ENCODE results near the gene C22orf39. TPM values are rescaled to one million over a fixed set of nuclear protein-coding genes. Genes with fewer than 3 reads are reported as not detected.

The C22orf39 gene
- total RNA-seq, 3 donors from 2014 or later: 46.7 to 111 (median 54.4) TPM

DNA sequence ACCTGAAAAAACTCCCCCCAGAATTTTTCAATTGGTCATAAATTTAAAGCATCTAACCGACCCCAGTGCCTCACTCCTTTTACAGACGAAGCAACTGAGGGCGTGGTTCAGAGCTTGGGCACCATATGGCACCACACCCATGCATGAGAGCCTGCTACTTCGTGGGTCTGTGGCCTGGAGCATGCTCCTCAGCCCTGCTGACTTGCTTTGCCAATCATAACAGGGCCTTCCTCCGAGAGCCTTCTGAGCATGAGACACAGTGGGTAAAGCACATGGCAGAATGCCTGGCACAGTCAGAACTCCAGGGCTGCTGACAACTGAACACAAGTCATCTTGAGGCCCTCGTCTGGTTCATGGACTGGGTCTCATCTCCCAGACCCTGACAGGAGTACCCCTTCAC, 49.3 kb downstream of the C22orf39 start:
- no peak overlapping the region for H3K4me3 ChIP-seq
- no peaks in the 10 kb centered on the region for H3K36me3 ChIP-seq
- DNase-seq (ENCODE audit: low spot score in 2 of 2): no peak
- no peak overlapping the region for H3K27ac ChIP-seq
- no peaks in the 10 kb centered on the region for H3K27me3 ChIP-seq
- intact Hi-C loops (cut with DNase I; ENCODE audit: low total_unique reads): no loop called here
- no peak for TF ChIP-seq POLR2AphosphoS5 (IDR thresholded peaks at IDR 0.05)
- TF ChIP-seq, protein P1, sequence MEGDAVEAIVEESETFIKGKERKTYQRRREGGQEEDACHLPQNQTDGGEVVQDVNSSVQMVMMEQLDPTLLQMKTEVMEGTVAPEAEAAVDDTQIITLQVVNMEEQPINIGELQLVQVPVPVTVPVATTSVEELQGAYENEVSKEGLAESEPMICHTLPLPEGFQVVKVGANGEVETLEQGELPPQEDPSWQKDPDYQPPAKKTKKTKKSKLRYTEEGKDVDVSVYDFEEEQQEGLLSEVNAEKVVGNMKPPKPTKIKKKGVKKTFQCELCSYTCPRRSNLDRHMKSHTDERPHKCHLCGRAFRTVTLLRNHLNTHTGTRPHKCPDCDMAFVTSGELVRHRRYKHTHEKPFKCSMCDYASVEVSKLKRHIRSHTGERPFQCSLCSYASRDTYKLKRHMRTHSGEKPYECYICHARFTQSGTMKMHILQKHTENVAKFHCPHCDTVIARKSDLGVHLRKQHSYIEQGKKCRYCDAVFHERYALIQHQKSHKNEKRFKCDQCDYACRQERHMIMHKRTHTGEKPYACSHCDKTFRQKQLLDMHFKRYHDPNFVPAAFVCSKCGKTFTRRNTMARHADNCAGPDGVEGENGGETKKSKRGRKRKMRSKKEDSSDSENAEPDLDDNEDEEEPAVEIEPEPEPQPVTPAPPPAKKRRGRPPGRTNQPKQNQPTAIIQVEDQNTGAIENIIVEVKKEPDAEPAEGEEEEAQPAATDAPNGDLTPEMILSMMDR (IDR thresholded peaks at IDR 0.05): no peak
- TF ChIP-seq POLR2A (IDR thresholded peaks at IDR 0.05): no peak
- H3K9me3 ChIP-seq: no peaks in the 10 kb centered on the region
- H3K4me1 ChIP-seq: no peaks in the 10 kb centered on the region

DNA sequence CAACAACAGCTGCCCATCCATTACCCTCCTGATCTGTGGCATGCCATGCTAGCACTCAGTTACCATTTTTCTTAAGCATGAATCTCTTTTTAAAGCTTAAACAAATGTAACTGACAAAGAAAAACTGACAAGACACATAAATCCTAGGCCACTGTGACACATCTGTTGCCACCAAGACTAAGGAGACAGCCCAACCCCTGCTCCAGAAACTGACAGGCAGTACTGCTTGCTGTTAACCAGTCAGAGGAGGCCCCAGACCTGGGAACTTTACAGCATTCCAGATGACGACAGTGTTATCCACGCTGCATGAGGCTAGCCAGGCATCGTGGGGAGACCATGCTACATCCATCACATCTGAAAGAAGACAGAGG, 49.8 kb downstream of the C22orf39 start:
- TF ChIP-seq, protein P1 (IDR thresholded peaks at IDR 0.05): no peak
- TF ChIP-seq POLR2A (IDR thresholded peaks at IDR 0.05) (no peak), POLR2AphosphoS5 (IDR thresholded peaks at IDR 0.05) (no peak)

DNA sequence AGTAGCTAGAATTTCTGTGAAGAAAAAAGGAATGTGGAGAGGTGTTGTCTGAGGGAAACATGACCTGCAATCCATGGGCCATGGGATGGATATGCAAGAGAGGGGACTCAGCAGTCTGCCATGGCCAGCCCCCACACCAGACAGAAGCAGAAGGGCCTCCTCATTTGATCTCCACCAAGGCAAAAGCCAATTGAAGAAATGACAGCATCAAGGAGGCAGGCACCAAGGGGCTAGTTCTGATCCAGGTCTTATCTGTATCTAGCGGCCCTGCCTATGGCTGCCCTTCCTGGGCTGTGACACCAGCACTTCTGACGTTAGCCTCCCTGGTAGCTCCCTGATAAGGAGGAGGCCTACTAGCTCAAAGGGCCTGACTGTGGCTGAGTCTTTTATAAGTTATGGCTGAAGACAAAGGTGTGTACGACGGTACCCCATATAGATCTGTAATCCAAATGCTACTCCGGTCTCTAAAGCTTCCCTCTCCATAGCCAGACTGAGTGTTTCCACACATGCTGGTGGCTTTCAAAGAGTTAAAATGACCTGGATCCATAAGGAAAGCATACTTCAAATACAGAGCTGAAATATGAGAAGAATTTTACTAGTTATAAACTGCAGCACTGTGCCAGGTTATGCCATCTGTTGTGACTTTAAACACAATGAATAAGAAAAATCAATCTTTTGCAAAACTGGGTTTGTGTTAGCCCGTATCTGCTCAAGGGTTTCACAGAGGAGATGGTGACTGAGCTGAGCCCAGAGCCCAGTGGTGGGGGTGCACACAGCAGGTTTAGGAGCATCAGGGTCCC, 50.4 kb downstream of the C22orf39 start:
- H3K9me3 ChIP-seq: no peaks in the 10 kb centered on the region
- DNase-seq (ENCODE audit: low spot score in 2 of 2): no peak
- no peak overlapping the region for H3K4me3 ChIP-seq
- H3K27me3 ChIP-seq: no peaks in the 10 kb centered on the region
- no peak overlapping the region for H3K27ac ChIP-seq
- H3K4me1 ChIP-seq: no peaks in the 10 kb centered on the region
- intact Hi-C loops (cut with DNase I; ENCODE audit: low total_unique reads): no loop called here
- no peaks in the 10 kb centered on the region for H3K36me3 ChIP-seq
- TF ChIP-seq, protein P1 (IDR thresholded peaks at IDR 0.05): no peak
- no peak for TF ChIP-seq POLR2AphosphoS5 (IDR thresholded peaks at IDR 0.05)
- TF ChIP-seq POLR2A (IDR thresholded peaks at IDR 0.05): no peak

More for the DNA sequence above, 49.8 kb downstream of the C22orf39 start:
- DNase-seq (ENCODE audit: low spot score in 2 of 2): no peak
- Histone ChIP-seq H3K27ac (no peak overlapping the region), H3K4me1 (no peaks in the 10 kb centered on the region), H3K27me3 (no peaks in the 10 kb centered on the region), H3K36me3 (no peaks in the 10 kb centered on the region), H3K9me3 (no peaks in the 10 kb centered on the region), H3K4me3 (no peak overlapping the region)
- intact Hi-C loops (cut with DNase I; ENCODE audit: low total_unique reads): no loop called here

DNA sequence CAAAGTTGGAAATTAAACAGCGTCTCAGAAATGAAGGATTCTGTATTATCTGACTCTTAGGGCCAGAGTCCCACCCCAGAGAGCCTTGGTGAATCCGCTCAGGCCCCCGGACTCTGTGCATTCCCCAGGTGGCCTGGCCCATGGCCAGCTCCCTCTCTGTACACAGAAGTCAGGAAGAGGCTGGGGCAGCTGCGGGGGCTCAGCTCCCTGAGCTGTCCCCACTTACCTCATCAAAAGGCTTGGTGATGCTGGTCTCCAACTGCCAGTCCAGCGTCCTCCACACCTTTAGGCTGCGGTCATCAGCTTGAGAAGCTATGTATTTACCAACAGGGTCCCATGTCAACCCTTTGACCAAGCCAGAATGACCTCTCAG, 51.0 kb downstream of the C22orf39 start:
- TF ChIP-seq POLR2AphosphoS5 (IDR thresholded peaks at IDR 0.05): no peak
- TF ChIP-seq POLR2A (IDR thresholded peaks at IDR 0.05): no peak
- TF ChIP-seq, protein P1 (IDR thresholded peaks at IDR 0.05): no peak

DNA sequence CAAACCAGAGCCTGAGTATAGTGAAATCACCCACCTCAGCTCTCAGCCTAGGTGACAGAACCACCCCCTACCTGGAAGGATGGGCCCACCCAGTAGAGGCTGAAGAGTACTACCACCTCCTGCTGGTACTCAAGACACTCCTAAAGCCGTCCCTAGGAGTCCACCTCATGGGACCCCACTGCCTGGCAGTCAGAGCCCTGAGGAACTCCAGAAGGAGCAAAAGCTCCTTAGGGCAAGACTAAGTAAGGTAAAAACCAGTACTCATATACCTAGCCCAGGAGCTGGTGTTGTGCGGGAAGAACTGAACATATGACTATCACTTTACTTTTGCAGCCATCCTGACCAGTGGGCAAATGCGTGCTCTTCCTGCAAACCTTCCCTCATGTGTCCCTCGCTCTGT, 52.2 kb downstream of the C22orf39 start:
- Histone ChIP-seq H3K4me1 (no peaks in the 10 kb centered on the region), H3K36me3 (no peaks in the 10 kb centered on the region), H3K27ac (no peak overlapping the region), H3K9me3 (no peaks in the 10 kb centered on the region), H3K4me3 (no peak overlapping the region), H3K27me3 (no peaks in the 10 kb centered on the region)
- TF ChIP-seq, protein P1 (IDR thresholded peaks at IDR 0.05): no peak
- TF ChIP-seq POLR2AphosphoS5 (IDR thresholded peaks at IDR 0.05): no peak
- TF ChIP-seq POLR2A (IDR thresholded peaks at IDR 0.05): no peak
- intact Hi-C loops (cut with DNase I; ENCODE audit: low total_unique reads): no loop called here
- no peak for DNase-seq (ENCODE audit: low spot score in 2 of 2)

More for the DNA sequence above, 51.0 kb downstream of the C22orf39 start:
- intact Hi-C loops (cut with DNase I; ENCODE audit: low total_unique reads): no loop called here
- DNase-seq (ENCODE audit: low spot score in 2 of 2): no peak
- H3K27ac ChIP-seq: no peak overlapping the region
- no peaks in the 10 kb centered on the region for H3K27me3 ChIP-seq
- H3K4me1 ChIP-seq: no peaks in the 10 kb centered on the region
- H3K9me3 ChIP-seq: no peaks in the 10 kb centered on the region
- no peaks in the 10 kb centered on the region for H3K36me3 ChIP-seq
- H3K4me3 ChIP-seq: no peak overlapping the region

All from breast epithelium (tissue), 4 donors.